NCI-H1436 (cell line): Measurements from ENCODE around the gene MUC4.
"Not testable (repeated sequence)": the region's sequence is repeated elsewhere in the genome, so short reads cannot be mapped to it uniquely, and the experiment has no call there.

Experiments used
- DNase-seq: peaks from one replicate; lab custom pipeline; 2025; lab: John Stamatoyannopoulos, UW

The MUC4 gene

GRCh38 chr3:195762611-195763010, 49.1 kb downstream of the MUC4 start:
- DNase-seq = no peak

DNA sequence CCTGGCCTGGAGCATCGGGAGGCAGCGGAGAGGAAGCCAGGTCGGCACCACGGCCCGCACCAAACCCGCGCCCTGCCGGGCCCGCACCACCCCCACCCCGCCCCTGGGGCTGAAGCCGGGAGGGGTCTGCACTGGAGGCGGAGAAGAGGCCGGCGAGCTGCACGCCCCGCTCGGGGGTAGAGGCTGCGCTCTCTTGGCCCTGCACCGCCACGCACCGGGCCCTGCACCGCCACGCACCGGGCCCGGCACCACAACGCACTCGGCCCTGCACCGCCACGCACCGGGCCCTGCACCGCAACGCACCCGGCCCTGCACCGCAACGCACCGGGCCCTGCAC, 49.5 kb downstream of the MUC4 start:
- no peak for DNase-seq

DNA sequence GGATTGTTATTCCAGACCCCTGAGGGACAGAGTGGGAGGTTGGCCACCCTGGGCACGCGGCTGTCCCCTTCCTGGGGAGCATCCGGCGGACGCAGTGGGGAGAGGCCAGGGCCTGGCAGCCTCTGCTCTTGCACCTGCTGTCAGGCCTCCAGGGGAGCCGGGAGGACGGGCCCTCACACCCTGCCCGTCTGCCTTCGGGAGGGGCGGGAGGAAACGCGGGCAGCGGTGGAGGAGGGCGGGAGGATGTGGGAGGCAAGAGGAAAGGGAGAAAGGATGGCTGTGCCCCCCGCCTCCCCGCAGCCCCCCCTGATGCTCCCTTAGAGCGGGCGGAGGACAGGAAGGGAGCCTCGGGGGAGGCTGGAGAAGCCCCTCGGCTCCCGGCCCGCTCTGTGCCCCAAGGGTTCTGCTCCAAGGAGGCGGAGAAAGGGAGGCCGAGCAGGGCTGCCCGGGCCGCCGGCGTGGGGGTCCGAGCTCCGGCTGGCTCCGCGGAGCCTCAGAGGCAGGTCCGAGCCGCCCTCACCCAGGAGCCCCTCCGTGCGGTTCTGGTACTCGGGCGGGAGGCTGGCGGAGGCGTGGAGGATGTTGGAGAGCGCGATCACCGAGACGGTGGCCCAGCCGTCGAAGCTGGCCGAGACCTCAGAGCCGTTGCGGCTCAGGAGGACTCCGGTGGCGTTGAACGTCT, 50.0 kb downstream of the MUC4 start:
- no peak for DNase-seq

GRCh38 chr3:195761123-195761566, 50.6 kb downstream of the MUC4 start:
- no peak for DNase-seq

DNA sequence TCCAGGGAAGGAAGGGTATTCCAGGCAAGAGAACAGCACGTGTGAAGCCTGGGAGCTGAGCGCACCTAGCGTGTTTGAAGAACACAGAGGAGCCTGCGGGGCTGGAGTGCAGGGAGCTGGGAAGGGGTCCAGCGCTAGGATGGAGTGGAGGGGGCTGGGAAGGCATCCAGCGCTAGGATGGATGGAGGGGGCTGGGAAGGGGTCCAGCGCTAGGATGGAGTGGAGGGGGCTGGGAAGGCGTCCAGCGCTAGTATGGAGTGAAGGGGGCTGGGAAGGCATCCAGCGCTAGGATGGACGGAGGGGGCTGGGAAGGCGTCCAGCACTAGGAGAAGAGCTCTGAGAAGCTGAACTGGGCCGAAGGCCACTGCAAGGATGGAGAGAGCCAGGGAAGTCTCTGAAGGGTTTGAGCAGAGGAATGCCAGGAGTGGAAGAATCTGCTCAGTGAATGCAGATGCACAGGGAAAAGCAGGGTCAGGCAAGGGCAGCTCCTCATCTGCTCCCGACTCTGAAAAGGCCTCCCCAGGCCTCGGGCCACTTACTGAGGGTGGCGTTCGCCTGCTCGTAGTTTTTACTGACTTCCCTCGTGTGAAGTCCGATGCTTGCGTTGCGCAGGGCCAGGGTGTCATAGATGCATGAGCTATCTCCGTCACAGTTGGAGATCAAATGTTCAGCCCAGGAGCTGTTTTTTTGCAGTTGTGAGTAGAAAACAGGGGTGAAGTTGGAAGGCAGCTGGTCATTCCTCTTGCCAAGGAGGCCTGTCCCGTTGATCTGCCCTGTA, 51.2 kb downstream of the MUC4 start:
- no peak for DNase-seq

DNA sequence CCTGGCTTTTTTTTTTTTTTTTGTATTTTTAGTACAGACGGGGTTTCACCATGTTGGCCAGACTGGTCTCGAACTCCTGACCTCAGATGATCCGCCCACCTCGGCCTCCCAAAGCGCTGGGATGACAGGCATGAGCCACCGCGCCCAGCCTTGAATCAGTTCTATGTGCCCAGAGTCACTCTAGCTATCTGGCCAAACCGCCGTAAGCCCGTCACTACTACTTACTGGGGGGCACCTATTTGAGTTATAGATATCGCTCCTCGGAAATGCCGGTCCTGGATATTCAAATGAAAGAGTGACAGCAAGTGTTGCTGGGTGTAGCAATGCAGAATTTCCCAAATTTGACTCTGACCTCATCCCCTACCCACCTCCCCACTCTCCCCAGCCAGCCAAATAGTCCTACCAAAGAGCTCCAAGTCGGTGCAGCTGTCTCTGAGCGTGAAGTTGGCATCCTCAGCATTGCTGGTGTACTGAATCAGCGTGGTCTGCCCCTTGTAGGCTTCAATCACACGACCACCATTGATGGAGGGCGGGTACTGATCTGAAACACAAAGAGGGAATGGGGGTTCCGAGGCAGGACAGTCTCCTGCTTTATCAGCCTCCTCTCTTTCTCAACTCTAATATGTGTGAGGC, 52.9 kb downstream of the MUC4 start:
- no peak for DNase-seq

GRCh38 chr3:195757827-195758226, 53.9 kb downstream of the MUC4 start:
- no peak for DNase-seq

DNA sequence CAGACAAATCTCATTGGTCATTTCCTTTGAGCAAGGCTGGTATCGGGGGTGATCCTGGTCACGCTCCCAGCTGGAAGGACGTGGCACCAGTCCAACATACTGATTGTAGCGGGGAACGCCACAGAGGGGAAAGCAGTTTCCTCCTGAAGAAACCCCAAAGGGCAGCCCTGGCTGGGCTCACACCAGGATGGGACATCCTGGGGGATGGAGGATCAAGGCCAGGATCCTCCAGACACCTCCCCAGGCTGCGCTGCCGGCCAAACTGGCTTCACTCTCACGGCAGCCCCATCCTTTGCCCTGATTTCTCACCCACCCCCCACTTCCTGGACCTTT, 54.3 kb downstream of the MUC4 start:
- no peak for DNase-seq

DNA sequence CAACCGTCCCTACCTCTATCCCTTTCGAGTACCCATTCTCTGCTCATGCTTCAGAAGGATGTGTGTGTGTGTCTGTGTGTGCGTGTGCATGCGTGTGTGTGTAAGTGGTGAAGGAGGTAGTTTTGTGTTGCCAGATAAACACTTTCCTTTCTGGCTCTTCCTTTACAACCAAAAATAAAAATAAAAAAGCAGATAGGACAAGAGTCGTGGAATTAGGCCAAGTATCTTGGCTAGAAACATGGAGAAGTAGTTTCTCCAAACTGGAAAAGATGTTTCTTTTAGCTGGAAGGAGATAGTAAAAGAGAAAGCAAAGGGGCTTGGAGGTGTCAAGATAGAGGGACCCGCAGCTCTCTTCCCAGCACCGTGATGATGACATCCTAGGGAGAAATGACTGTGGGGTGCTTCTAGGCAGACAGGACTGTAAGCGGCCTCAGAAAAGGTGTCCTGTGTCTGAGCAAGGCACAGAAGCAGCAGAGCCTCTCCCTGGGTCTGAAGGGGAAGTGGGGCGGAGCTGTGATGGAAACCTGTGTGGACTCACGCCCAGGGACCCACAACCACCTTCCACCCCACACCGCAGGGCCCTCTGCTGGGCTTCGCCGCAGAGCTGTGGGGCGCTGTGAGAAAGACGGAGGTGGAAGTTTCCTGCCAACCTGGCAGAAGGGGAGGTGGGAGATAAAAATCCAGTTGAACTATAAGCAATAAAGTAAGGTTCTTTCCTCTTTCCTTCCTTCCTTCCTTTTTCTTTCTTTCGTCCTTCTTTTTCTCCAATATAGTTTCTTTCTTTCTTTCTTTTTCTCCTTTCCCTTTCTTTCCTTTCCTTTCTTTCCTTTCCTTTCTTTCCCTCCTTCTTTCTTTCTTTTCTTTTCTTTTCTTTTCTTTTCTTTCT, 55.7 kb downstream of the MUC4 start:
- DNase-seq = no peak

DNA sequence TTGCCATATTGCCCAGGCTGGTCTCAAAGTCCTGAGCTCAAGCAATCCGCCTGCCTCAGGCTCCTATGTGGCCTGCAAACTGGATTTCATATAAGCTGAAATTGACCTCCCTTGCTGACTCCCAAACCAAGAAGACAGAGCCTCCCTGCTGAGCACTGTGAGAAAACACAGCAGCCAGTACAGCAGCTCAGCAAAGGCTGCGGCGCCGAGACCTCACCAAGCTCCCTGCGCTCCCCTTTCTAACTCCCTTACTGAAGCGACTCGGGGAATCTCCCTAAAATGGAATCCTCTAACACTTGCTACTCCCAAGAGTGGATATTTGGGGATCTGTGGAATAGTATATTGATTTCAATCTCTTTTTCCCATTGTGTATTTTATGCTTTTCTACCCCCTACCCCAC, 56.3 kb downstream of the MUC4 start:
- DNase-seq = no peak

GRCh38 chr3:195754906-195755305, 56.8 kb downstream of the MUC4 start:
- no peak for DNase-seq

DNA sequence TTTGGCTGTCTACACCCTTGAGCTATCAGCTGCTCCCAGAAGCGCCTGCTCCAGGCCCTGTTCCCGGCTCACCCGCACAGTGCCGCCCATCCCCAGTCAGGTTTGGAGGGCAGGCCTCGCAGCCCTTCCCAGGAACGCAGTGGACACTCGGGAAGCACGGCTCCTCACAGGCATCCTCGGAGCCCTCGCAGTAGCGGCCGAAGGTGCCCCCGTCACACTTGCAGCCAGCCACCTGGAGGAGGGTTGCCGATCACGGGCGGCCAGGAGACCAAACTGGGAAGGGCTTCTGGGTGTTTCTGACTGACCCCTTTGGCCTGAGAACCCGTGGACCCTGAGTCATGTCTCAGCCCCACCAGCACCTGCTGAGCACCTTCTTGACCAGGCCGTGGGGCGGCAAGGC, 57.6 kb downstream of the MUC4 start:
- no peak for DNase-seq

- DNase-seq = no peak
These were observed 58.1 kb downstream of the MUC4 start for GRCh38 chr3:195753581-195753980.

GRCh38 chr3:195752546-195753331, 59.0 kb downstream of the MUC4 start:
- DNase-seq = no peak

GRCh38 chr3:195752066-195752465, 59.7 kb downstream of the MUC4 start:
- no peak for DNase-seq

GRCh38 chr3:195751560-195751959, 60.2 kb downstream of the MUC4 start:
- peak; percentile 60 for DNase-seq

DNA sequence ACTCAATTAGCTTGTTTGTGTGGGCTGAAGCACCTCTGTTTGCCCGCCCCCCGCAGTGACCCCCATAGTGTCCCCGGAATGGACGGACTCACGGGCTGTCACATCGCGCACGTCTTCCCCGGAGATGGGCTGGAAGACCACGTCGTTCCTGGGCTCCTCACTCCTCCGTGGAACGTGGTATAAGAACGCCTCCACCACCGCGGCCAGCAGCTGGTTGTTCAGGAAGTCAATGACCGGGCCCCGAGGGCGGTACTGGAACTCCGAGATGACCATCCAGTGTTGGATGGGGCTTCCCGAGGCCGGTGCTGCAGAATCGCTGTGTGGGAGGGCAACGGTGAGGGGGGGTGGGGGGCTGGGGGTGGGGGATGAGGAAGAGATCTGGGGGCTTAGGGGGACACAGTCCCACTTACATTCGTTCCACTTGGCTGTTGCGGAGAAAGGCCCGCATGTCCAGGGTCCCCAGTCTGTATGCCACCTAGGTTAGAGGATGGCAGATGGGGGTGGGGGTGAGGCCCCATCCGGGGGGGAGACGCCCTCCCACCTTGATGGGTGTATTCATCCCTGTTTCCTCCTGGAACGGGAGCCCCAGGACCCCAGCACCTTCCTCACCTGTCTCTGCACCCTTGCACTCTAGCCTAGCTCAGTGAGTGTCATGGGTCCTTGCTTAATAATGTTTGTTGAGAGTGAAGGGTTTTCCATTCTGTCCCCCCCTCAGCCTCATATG, 60.8 kb downstream of the MUC4 start:
- DNase-seq = no peak

GRCh38 chr3:195749101-195749500, 62.6 kb downstream of the MUC4 start:
- not testable (repeated sequence) for DNase-seq

DNA sequence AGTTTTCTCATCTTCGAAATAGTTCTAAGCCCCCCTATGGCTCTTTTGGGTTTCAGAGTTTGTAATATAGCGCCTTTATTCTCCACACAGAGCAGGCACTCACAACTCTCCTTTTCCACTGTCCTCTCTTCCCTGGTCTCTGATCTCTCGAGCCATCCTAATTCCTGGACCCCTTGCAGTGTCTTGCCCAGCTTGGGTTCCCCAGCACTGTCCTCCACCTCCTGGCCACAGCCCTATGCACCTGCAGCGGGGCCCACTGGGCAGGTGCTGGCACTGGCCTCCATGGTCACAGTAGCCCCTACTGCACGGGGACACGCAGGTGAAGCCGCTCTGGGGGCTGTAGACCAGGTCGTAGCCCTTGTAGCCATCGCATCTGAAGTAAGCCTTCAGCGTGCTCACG, 63.1 kb downstream of the MUC4 start:
- no peak for DNase-seq

- DNase-seq = no peak
These were observed 65.0 kb downstream of the MUC4 start for GRCh38 chr3:195746751-195747150.

DNA sequence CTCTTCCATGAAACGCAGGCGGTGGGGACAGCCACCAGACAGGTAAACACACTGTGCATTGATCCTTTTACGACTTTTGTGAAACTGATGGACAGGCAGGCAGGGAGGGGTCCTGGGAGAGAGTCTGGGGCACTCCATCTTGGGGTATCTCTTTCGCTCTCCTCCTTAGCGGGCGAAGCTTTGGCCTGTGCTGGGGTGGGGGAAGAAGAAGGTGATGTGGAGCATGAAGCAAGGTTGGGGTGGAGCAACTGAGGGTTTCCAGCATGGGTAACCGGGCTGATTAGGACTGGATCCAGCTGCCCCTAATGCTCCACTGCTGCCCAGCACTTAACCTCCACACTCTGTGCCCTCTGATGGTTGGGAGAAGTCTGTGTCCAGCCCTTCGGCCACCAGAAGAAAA, 65.4 kb downstream of the MUC4 start:
- DNase-seq = no peak
